Uterine smooth muscle cell (primary cell): ENCODE results near the gene KRTAP5-7. TPM values are rescaled to one million over a fixed set of nuclear protein-coding genes. Genes with fewer than 3 reads are reported as not detected.

Source experiments
- total RNA-seq: library from RNA; depleted of rRNA; stranded (reverse); fragments of >200 nt; gene quantifications from 2 replicates; pipeline ENCODE4 v1.2.3, GENCODE V29; 2014

Gene KRTAP5-7
- total RNA-seq, result 0.11 TPM in 1 of 2 replicates, not detected in the other

GRCh38 chr11:71526796-71527575 is at the start of gene KRTAP5-7:
Gene KRTAP5-7, plus strand, starts transcription at chr11:71527267. Its CDS starts 34 bp downstream, at chr11:71527301.

GRCh38 chr11:71537977-71538665 is 11.1 kb downstream of the KRTAP5-7 start, which contains the start of gene KRTAP5-8:
Gene KRTAP5-8, plus strand, starts transcription at chr11:71538025. Its CDS starts 31 bp downstream, at chr11:71538056.

GRCh38 chr11:71548120-71548519 is 21.1 kb downstream of the KRTAP5-7 start, which contains the start of gene KRTAP5-9:
Gene KRTAP5-9, plus strand, starts transcription at chr11:71548420. Its CDS starts 238 bp downstream, at chr11:71548658.

GRCh38 chr11:71565263-71565662 is 38.2 kb downstream of the KRTAP5-7 start, which contains the start of gene KRTAP5-10:
Gene KRTAP5-10, plus strand, starts transcription at chr11:71565563. Its CDS starts 25 bp downstream, at chr11:71565588.

Other genes starting within 250 kb of the KRTAP5-7 start
- 73.9 and 131 TPM in 2 replicates for gene DHCR7, start 78.9 kb upstream of the KRTAP5-7 start, total RNA-seq
- 58.3 and 106 TPM in 2 replicates for gene NADSYN1, start 74.1 kb upstream of the KRTAP5-7 start, total RNA-seq
- not detected in 2 replicates for gene KRTAP5-8, start 10.8 kb downstream of the KRTAP5-7 start, total RNA-seq
- gene KRTAP5-9, start 21.2 kb downstream of the KRTAP5-7 start, total RNA-seq, result not detected in 2 replicates
- gene KRTAP5-10, start 38.3 kb downstream of the KRTAP5-7 start, total RNA-seq, result not detected in 2 replicates
- gene KRTAP5-11, start 55.6 kb downstream of the KRTAP5-7 start, total RNA-seq, result not detected in 2 replicates